Fibroblast of skin of left quadriceps (primary cell): ENCODE results near the gene MYH15.

Experiments
- DNase-seq, 2 experiments: peaks; one replicate each; pipeline ENCODE4 v3.0.0-alpha.2; 2013; ENCODE audit warnings: low read depth in 2 of 2

Gene MYH15

DNA sequence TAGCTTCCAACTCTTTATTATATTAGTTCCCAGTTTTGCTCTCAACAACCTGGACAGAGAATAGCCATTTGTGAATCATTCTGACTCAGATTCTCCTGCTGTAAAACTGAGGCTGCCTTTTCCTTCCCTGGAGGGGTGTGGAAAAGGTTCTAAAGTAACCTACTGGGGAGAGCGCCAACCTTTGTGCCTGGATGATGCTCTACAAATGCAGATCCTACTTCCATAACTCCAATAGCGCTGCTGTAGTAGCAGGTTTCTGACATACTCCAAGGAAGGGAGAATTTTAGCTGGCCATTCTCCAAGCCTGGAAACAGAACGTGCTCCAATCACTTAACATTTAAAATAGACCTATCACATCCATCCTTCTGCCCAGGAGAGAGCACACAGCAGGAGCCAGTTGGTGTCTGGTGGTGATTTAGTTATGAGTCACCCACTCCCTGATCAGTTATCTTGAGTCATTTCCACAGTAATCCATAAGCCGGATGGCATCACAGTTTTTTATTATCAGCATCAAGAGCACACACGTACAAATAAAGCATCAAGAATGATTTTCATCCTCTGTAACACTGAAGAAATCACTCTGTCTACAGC lies 38.3 kb downstream of the MYH15 start:
- DNase-seq = peak; percentile 82 to 84

DNA sequence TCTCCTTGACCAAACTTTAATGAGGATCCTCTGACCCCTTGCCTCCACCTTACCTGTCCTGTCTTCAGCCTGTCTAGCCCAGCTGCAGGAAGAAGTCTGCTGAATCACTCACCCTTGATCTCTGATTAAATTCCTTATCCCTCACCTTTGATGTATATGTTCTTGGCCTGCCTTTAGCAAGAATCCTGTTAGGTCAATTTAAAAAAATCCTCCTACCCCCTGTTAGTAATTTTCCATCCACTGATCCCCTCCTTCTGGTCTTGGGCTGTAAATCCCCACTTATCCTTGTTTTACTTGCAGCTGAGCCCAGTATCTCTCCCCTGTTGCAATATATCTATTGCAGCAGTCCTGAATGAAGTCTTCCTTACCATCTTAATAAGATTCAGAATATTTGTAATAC lies 39.0 kb downstream of the MYH15 start:
- DNase-seq = no peak

DNA sequence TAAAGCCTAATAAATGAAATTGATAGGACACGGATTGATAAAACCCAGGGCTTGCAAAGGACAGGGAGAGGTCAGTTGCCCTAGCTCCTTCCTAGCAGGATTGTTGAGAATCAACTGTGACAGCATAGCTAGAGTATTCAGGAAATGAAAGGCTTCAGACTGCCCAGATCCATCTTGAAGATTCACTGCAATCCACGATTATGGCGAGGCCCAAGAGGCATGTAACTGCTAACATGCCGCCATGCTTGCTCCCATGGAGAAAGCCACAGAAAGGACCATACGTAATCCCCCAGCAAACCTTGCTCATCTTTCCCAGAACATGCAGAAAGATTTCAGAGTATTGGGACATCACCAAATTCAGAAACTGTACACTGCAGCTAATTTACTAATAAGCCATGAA lies 41.3 kb downstream of the MYH15 start:
- DNase-seq = no peak

DNA sequence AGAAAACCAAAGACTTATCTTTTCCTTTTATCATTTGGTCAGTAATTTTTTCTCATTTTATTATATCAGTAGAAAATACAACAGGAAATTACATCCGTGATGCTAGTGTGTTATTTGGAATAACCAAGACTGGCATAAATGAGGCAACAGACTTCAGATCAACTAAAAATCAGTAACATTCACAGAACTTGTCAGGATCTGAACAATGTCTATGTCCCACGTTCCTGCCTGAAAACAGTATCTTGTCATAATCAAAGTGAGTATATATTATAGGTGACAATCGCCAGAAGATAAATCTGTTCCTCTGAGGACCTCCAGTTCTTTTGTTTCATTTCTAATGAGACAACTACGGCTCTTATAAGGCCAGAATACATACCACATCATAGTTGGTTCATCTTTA lies 41.8 kb downstream of the MYH15 start:
- DNase-seq = no peak

GRCh38 chr3:108462899-108463298 lies 47.5 kb downstream of the MYH15 start:
- DNase-seq = no peak

GRCh38 chr3:108461661-108462111 lies 48.7 kb downstream of the MYH15 start:
- no peak for DNase-seq

GRCh38 chr3:108459225-108459624 lies 51.2 kb downstream of the MYH15 start:
- DNase-seq = no peak

DNA sequence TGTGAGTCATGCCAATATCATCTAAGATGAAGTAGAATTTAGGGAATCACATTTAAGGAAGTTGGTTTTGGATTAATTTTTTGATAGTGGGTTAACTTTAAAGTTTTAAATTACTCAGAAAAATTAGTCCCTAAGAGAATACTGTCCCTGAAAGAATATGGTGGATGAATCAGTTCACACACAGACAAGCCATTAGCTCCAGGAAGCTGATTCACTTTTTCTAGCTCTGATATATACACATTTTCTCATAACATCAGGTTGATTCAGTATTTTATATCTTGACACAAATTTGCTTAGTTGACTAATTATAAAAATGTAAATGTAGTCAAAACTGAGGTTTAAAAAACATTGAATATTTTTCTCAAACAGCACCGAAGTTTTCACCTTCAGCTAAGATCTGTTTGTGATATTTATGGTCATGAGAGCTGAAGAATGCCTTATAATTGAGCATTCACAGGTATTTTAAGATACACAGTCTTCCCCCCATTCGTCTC lies 55.1 kb downstream of the MYH15 start:
- DNase-seq = no peak

DNA sequence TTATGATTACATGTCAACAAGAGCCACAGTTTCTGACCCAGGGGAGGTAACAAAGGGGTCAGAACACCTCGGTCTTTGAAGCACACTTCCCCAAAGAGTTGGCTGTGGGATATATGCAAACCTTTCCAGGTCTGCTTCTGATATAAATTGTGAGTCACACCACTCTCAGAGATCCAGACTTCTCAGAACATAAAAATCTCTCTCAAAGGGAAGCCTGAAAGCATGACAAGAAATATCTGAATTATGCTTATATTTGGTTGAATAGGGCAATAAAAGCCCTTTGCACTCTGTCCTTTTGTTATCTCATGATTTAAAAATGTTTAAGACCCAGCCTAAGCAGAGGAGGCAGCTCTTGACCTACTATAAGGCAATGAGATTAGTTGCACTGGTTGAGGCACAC lies 56.8 kb downstream of the MYH15 start:
- peak in 1 of 2 experiments; percentile 43 for DNase-seq

DNA sequence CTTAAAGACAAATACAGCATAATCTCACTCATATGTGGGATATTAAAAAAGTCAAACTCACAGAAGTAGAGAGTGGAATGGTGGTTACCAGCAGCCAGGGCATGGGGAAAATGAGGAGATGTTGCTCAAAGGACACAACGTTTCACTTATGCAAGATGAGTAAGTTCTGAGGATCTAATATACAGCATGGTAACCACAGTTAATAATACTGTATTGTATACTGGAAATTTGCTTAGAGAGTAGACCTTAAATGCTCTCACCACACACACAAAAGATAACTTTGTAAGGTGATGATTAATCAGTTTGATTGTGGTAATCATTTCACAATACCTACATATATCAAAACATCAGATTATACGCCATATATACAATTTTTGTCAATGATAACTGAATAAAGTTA lies 60.0 kb downstream of the MYH15 start:
- no peak for DNase-seq

DNA sequence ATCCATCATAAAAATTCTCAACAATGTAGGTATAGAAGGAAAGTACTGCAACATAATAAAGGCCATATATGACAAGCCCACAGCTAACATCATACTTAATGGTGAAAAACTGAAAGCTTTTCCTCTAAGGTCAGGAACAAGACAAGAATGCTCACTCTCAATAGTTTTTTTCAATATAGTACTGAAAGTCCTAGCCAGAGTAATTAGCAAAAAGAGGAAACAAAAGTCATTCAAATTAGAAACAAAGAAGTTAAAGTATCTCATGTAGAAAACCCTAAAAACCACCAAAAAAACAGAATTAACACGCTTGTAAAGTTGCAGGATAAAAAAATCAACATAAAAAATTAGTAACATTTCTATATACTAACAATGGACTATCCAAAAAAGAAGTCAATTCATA lies 61.8 kb downstream of the MYH15 start:
- DNase-seq = no peak

DNA sequence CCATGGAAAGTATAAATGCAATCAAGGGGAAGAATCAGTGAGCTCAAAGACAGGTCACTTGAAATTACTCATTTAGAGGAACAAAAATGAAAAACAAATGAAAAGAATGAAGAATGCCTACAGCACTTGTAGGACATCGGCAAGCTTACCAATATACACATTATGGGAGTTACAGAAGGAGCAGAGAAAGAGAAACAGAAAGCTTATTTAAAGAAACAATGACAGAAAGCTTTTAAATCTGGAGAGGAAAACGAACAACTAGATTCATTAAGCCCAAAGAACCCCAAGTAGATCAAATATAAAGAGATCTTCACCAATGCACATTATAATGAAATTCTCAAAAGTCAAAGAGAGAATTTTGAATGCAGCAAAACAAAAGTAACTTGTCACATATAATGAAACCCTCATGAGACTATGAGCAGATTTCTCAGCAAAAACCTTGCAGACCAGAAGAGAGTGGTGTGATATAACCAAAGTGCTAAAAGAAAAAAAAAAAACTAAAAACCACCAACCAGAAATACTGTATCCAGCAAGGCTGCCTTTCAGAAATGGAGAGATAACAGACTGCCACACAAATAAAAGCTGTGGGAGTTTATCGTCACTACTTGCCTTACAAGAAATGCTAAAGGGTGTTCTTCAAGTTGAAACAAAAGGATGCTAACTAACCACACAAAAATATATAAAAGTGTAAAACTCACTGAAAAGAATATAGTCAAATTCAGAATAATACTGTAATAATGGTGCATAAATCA lies 63.1 kb downstream of the MYH15 start:
- DNase-seq = no peak

- DNase-seq = no peak
Measured at GRCh38 chr3:108442281-108442680, 68.1 kb downstream of the MYH15 start.

DNA sequence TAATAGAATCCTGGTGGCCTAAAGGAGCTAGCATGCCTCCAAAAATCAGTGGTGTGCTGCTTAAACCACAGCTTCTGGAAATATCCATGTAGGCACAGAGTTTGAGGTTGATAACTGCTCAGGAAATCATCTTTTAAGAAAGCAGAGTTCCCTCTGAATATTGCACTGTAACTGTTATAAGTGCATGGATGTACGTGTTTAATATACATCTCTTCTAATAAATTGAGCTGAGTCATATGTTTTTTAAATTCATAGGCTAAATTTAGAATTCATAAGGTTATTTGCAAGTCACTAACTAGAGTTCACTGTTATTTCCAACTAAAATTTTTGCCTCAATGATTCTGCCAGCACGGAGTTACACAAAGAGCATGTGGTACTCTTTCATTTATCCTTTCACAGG lies 68.9 kb downstream of the MYH15 start:
- DNase-seq = no peak

- DNase-seq = peak in 1 of 2 experiments; percentile 34
Measured at GRCh38 chr3:108441071-108441507, 69.3 kb downstream of the MYH15 start.

- no peak for DNase-seq
Measured at GRCh38 chr3:108438542-108438941, 71.9 kb downstream of the MYH15 start.

- no peak for DNase-seq
Measured at GRCh38 chr3:108437439-108437838, 73.0 kb downstream of the MYH15 start.

DNA sequence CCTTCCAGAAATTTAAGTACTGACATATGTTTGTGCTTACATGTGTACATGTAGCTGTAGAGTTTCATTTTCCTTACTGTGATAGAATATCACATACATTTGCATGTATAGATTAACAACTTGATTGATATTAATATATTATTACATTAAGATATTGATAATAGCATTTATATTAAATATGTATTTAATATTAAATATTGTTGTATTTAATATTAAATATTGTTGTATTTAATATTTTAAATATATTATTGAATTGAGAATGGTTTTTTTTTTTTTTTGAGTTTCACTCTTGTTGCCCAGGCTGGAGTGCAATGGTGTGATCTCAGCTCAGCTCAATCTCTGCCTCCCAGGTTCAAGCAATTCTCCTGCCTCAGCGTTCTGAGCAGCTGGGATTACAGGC lies 76.5 kb downstream of the MYH15 start:
- no peak for DNase-seq

DNA sequence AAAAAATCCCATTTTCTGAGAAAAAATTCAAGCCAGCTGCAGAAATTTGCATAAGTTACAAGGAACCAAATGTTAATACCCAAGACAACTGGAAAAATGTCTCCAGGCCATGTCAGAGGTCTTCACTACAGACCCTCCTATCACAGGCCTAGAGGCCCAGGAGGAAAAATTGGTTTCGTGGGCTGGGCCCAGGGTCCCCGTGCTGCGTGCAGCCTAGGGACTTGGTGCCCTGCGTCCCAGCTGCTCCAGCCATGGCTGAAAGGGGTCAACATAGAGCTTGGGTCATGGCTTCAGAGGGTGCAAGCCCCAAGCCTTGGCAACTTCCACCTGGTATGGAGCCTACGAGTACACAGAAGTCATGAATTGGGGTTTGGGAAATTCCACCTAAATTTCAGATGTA lies 78.0 kb downstream of the MYH15 start:
- no peak for DNase-seq

DNA sequence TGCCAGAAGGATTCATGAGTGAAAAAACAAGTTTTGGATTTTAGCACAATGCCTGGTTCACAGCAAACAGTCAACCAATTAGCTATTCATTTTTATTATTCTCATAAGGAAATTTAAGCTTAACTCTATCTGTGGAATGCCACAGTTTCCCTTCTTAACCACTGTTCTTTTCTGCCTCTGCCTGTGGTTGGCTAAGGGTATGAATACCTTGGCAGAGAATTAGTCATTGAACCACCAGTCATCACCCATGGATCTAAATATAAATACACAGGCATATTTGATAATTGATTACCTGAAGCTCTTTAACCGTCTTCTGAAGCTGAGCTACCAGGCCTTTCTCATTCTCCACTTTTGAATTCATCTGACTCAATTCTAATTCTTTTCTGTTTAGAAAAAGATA lies 79.9 kb downstream of the MYH15 start:
- no peak for DNase-seq

DNA sequence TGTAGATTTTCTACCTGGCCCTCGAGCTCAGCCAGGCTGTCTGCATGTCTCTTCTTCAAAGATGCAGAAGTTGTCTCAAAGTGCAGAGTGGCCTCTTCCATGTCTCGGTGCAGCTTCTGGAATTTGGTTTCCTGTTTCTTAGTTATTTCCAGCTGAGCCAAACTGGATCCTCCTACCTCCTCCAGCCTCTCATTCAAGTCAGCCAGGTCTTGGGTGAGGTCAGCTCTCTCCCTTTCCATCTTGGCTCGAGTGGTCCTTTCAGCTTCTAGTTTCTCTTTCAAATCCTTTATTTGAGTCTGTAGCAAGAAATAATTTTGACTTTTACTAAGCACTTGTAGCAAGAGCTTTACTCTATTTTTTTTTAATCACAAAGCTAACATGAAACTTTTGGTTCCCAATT lies 81.8 kb downstream of the MYH15 start:
- DNase-seq = no peak

DNA sequence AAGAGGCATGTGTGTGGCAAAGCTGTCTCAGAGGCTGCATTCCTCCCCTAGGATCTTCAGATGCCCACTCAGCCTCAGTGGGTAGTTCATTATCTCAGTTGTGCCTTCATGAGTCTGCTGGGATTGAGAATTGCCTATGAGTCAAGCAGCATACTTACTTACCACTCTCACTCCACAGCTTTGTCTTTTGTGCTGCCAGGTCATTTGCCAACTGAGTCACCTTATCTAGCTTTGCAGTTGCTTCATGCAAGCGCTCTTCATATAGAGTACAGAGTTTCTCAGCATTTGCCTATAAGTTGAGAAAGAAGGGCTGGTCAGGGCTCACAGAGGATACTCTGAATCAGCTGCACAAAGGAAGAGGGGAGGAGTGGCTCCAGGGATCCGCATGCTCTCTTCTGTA lies 89.5 kb downstream of the MYH15 start:
- DNase-seq = peak; percentile 37

DNA sequence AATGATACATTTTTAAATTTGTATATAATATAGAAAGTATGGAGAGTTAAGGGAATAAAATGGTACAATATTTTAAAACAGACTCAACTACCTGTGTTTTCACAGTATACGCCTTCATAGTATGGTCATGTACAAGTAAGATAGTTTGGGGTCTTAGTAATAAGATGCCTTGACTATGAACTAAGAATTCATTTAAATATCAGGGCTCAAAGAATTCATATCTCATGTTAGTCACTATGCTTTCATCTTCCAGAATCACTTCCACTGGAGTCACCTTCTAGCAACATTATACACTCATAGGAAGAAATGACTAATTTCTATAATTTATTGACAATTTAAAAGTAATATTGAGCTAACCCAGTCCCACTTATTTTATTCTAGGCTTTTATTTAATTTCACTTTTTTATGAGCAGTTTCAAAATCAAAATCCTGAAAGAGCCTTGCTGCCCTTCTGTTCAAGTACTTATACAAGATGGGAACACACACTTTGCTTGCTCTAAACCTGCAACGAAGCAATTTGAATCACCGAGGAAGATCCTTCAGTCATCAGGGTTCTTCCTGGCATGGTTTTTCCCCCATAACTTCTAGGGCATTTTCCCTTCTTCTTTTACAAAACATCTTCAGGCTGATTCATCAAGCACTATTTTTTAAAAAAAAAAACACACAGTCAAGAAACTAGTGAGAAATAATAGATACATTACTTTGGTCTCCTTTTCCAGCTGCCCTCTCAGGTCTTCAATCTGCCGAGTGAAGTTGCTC lies 94.1 kb downstream of the MYH15 start:
- DNase-seq = no peak
